ENCODE results near the gene FGFR3. TPM values are rescaled to one million over a fixed set of nuclear protein-coding genes. Genes with fewer than 3 reads are reported as not detected.

The FGFR3 gene
- total and polyA plus RNA-seq, 10 of the 15 experiments (the other 5 are each of a cell fraction or from before 2014, with no cell fraction given) = 0.05 to 0.33 (median 0.18) TPM; not detected in 6

DNA sequence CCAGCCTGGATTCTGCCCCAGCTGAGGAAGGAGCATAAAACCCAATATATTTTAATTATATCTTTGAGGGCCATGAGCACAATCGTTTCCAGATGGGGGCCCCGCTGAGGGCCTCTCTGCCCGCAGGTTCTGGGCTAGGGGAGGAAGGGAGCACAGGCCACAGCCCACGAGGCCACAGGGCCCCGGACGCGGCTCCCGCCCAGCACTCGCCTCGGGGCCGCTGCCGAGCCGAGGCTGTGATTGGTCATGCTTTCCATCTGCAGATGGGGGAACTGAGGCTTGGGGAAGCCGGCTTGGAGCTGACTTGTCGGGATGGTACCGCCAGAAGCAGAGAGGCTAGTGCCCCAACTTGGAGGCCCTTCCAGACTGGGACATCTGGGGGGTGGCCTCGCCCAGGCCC is 37.8 kb upstream of the FGFR3 start:
- ChIA-PET CTCF (no interaction called here), POLR2A (no interaction called here), RAD21 (ENCODE audit: unreplicated experiment) (no interaction called here), SMC1A (ENCODE audit: uncharacterized antibody, unreplicated experiment) (no interaction called here)
- H3K27ac ChIP-seq (ENCODE audit: control insufficient read depth, insufficient read depth) = no peak overlapping the region
- no peak overlapping the region for H3K4me3 ChIP-seq
- ATAC-seq = no peak
- H3K4me2 ChIP-seq (ENCODE audit: control insufficient read depth, insufficient read depth) = no peak overlapping the region
- H2AFZ ChIP-seq (ENCODE audit: control insufficient read depth, low read depth, low read length) = no peak overlapping the region
- H3K9me3 ChIP-seq (replicated peaks; ENCODE audit: control insufficient read depth, insufficient read depth, low read length) = no peaks in the 10 kb centered on the region
- DNase-seq (ENCODE audit: low read depth, low spot score) = no peak
- in situ Hi-C loops (cut with MboI) = no loop called here
- FAIRE-seq = no peak
- WGBS (ENCODE audit: insufficient coverage, insufficient replicate concordance, low lambda C conversion rate, missing lambda C conversion rate) = 63% methylated on average over 17 of the region's 17 CpGs
- H3K4me1 ChIP-seq (ENCODE audit: control insufficient read depth, insufficient read depth, low read length) = no peaks in the 10 kb centered on the region
- no peaks in the 10 kb centered on the region for H3K79me2 ChIP-seq (ENCODE audit: control insufficient read depth, insufficient read depth, low read length)
- TF ChIP-seq ATF7 (IDR thresholded peaks at IDR 0.05; ENCODE audit: low read depth) (no peak), SUZ12 (IDR thresholded peaks at IDR 0.05; ENCODE audit: unreplicated experiment) (no peak), FOS (IDR thresholded peaks at IDR 0.05; ENCODE audit: borderline replicate concordance, extremely low read depth, insufficient read length) (no peak)
- no TSS peak for BruUV-seq (replicated peaks)
- H3K36me3 ChIP-seq (ENCODE audit: control insufficient read depth in 2 of 2, insufficient read depth in 2 of 2, low read length in 1 of 2) = no peaks in the 10 kb centered on the region
- intact Hi-C loops (cut with micrococcal nuclease; ENCODE audit: unreplicated experiment) = no loop called here
- H4K20me1 ChIP-seq (ENCODE audit: control insufficient read depth, insufficient read depth) = no peaks in the 10 kb centered on the region
- H3K9ac ChIP-seq (ENCODE audit: control insufficient read depth, insufficient read depth, low read length) = no peak overlapping the region
- H3K27me3 ChIP-seq (replicated peaks in 1 of 2; ENCODE audit: control insufficient read depth in 2 of 2, insufficient read depth in 2 of 2, low read length in 1 of 2) = no peaks in the 10 kb centered on the region

DNA sequence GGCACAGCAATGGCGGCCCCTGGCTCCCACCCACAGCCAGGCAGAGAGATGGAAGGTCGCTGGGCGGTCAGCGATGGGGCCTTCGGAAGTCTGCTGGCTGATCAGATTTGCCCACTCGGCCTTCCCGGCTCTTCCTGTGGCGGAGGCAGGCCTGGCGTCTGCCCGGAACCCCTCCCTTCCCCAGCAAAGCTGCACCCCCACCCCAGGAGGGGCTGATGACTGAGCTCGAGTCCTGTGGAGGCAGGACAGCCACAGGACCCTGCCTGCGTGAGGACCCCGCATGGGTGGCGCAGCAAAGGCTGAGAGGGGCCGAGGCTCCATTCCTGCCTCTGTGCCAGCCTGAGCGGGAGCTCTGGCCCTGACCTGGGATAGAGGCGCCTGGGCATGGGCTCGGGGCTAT is 37.0 kb upstream of the FGFR3 start:
- H3K27ac ChIP-seq (ENCODE audit: control insufficient read depth, insufficient read depth) = no peak overlapping the region
- FAIRE-seq (no peak), DNase-seq (ENCODE audit: low read depth, low spot score) (no peak), ATAC-seq (no peak)
- TF ChIP-seq, protein P1, sequence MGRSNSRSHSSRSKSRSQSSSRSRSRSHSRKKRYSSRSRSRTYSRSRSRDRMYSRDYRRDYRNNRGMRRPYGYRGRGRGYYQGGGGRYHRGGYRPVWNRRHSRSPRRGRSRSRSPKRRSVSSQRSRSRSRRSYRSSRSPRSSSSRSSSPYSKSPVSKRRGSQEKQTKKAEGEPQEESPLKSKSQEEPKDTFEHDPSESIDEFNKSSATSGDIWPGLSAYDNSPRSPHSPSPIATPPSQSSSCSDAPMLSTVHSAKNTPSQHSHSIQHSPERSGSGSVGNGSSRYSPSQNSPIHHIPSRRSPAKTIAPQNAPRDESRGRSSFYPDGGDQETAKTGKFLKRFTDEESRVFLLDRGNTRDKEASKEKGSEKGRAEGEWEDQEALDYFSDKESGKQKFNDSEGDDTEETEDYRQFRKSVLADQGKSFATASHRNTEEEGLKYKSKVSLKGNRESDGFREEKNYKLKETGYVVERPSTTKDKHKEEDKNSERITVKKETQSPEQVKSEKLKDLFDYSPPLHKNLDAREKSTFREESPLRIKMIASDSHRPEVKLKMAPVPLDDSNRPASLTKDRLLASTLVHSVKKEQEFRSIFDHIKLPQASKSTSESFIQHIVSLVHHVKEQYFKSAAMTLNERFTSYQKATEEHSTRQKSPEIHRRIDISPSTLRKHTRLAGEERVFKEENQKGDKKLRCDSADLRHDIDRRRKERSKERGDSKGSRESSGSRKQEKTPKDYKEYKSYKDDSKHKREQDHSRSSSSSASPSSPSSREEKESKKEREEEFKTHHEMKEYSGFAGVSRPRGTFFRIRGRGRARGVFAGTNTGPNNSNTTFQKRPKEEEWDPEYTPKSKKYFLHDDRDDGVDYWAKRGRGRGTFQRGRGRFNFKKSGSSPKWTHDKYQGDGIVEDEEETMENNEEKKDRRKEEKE (IDR thresholded peaks at IDR 0.05) = no peak
- TF ChIP-seq SMAD5 (IDR thresholded peaks at IDR 0.05; ENCODE audit: low read depth) = no peak
- TF ChIP-seq SMC3 (IDR thresholded peaks at IDR 0.05; ENCODE audit: borderline replicate concordance, low read length) = no peak
- no peak for TF ChIP-seq SIN3A (IDR thresholded peaks at IDR 0.05; ENCODE audit: low read depth, low read length)
- TF ChIP-seq, protein P2, sequence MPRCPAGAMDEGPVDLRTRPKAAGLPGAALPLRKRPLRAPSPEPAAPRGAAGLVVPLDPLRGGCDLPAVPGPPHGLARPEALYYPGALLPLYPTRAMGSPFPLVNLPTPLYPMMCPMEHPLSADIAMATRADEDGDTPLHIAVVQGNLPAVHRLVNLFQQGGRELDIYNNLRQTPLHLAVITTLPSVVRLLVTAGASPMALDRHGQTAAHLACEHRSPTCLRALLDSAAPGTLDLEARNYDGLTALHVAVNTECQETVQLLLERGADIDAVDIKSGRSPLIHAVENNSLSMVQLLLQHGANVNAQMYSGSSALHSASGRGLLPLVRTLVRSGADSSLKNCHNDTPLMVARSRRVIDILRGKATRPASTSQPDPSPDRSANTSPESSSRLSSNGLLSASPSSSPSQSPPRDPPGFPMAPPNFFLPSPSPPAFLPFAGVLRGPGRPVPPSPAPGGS (IDR thresholded peaks at IDR 0.05; ENCODE audit: borderline replicate concordance, insufficient read depth, low read depth, low read length, poor library complexity, severe bottlenecking) = no peak
- no peak for TF ChIP-seq NFXL1 (IDR thresholded peaks at IDR 0.05; ENCODE audit: borderline replicate concordance)
- no peak for TF ChIP-seq CHD4 (IDR thresholded peaks at IDR 0.05)
- TF ChIP-seq FOS (IDR thresholded peaks at IDR 0.05; ENCODE audit: borderline replicate concordance, extremely low read depth, insufficient read length) = no peak
- no peak for TF ChIP-seq ZNF207 (IDR thresholded peaks at IDR 0.05; ENCODE audit: borderline replicate concordance)
- no peak for TF ChIP-seq STAT3 (IDR thresholded peaks at IDR 0.05; ENCODE audit: low read depth, low read length)
- no peak for TF ChIP-seq LARP7 (IDR thresholded peaks at IDR 0.05)
- intact Hi-C loops (cut with micrococcal nuclease; ENCODE audit: unreplicated experiment) = no loop called here
- no peaks in the 10 kb centered on the region for H4K20me1 ChIP-seq (ENCODE audit: control insufficient read depth, insufficient read depth)
- no peaks in the 10 kb centered on the region for H3K79me2 ChIP-seq (ENCODE audit: control insufficient read depth, insufficient read depth, low read length)
- no peak overlapping the region for H3K4me2 ChIP-seq (ENCODE audit: control insufficient read depth, insufficient read depth)
- ChIA-PET POLR2A (no interaction called here), SMC1A (ENCODE audit: uncharacterized antibody, unreplicated experiment) (no interaction called here), CTCF (no interaction called here), RAD21 (ENCODE audit: unreplicated experiment) (no interaction called here)
- H2AFZ ChIP-seq (ENCODE audit: control insufficient read depth, low read depth, low read length) = no peak overlapping the region
- no peaks in the 10 kb centered on the region for H3K36me3 ChIP-seq (ENCODE audit: control insufficient read depth in 2 of 2, insufficient read depth in 2 of 2, low read length in 1 of 2)
- BruUV-seq (replicated peaks) = no TSS peak
- no peak overlapping the region for H3K9ac ChIP-seq (ENCODE audit: control insufficient read depth, insufficient read depth, low read length)
- no peaks in the 10 kb centered on the region for H3K9me3 ChIP-seq (replicated peaks; ENCODE audit: control insufficient read depth, insufficient read depth, low read length)
- H3K27me3 ChIP-seq (replicated peaks in 1 of 2; ENCODE audit: control insufficient read depth in 2 of 2, insufficient read depth in 2 of 2, low read length in 1 of 2) = no peaks in the 10 kb centered on the region
- H3K4me1 ChIP-seq (ENCODE audit: control insufficient read depth, insufficient read depth, low read length) = no peaks in the 10 kb centered on the region
- in situ Hi-C loops (cut with MboI) = no loop called here
- H3K4me3 ChIP-seq = no peak overlapping the region
- WGBS (ENCODE audit: insufficient coverage, insufficient replicate concordance, low lambda C conversion rate, missing lambda C conversion rate) = 47% methylated on average over 13 of the region's 18 CpGs
